IPS DF 6.9 (cell line): ENCODE data around the gene ZRANB3.

Experiments used
- DNase-seq: peaks from one replicate; pipeline ENCODE4 v3.0.0-alpha.2; 2013; ENCODE audit warnings: low read depth, low spot score
- H3K27ac ChIP-seq: one replicate; pipeline ENCODE4 v1.5.1; 2013; ENCODE audit warnings: low read length, control low read depth
- H3K27me3 ChIP-seq: 2 replicates; pipeline ENCODE4 v1.6.1; 2013; ENCODE audit warnings: mild to moderate bottlenecking, low read length; ENCODE audit not compliant: control insufficient read depth, insufficient read depth
- H3K36me3 ChIP-seq: 2 replicates; pipeline ENCODE4 v1.6.1; 2013; ENCODE audit warnings: low read length; ENCODE audit not compliant: control insufficient read depth, insufficient read depth
- H3K4me1 ChIP-seq: 2 replicates; pipeline ENCODE4 v1.6.1; 2013; ENCODE audit warnings: low read length; ENCODE audit not compliant: control insufficient read depth, insufficient read depth
- H3K4me3 ChIP-seq: 2 replicates; pipeline ENCODE4 v1.5.1; 2013; ENCODE audit warnings: mild to moderate bottlenecking, low read length
- H3K9me3 ChIP-seq: 2 replicates; pipeline ENCODE4 v1.6.1; 2013; ENCODE audit warnings: low read length, inconsistent platforms; ENCODE audit not compliant: control insufficient read depth, insufficient read depth
- WGBS: extraction: QIAGEN DNeasy Blood & Tissue Kit; methylation state at CpG from one replicate; pipeline ENCODE4 v1.1.7; 2013; ENCODE audit warnings: mixed read lengths, missing lambda C conversion rate; ENCODE audit not compliant: insufficient read length, insufficient coverage; 5-methylcytosine and 5-hydroxymethylcytosine counted together

ZRANB3 gene

DNA sequence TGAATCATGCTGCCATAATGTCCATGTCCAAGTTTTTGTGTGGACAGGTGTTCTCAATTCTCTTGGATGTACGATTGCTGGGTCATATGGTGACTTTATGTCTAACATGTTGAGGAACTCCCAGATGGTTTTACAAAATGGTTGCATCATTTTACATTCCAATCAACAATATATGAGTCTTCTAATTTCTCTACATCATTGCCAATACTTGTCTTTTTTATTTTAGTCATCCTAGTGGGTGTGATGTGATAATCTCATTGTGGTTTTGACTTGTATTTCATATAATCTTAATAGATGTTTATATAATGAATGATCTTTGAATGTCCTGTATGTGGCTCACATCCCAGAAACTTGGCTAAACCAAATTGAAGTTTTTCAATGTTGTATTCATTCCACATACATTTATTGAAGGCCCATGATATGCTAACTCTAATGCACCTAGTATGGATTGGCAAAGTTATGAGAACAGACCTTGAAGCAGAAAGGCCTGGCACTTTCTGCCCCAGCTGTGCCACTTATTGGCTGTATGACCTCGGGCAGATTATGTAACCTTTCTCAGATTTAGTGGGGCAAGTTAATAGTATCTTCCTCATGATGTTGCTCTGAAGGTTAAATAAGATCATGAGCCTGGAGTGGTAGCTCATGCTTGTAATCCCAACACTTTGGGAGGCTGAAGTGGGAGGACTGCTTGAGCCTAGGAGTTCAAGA is 273.5 kb downstream of the ZRANB3 start:
- H3K27ac ChIP-seq: no peak overlapping the region
- H3K36me3 ChIP-seq: no peaks in the 10 kb centered on the region
- H3K4me3 ChIP-seq: no peak overlapping the region
- no peaks in the 10 kb centered on the region for H3K9me3 ChIP-seq
- no CpG with 5 or more reads among the region's 2 CpGs for whole genome bisulfite sequencing
- no peaks in the 10 kb centered on the region for H3K27me3 ChIP-seq
- H3K4me1 ChIP-seq: no peaks in the 10 kb centered on the region
- DNase-seq: no peak

DNA sequence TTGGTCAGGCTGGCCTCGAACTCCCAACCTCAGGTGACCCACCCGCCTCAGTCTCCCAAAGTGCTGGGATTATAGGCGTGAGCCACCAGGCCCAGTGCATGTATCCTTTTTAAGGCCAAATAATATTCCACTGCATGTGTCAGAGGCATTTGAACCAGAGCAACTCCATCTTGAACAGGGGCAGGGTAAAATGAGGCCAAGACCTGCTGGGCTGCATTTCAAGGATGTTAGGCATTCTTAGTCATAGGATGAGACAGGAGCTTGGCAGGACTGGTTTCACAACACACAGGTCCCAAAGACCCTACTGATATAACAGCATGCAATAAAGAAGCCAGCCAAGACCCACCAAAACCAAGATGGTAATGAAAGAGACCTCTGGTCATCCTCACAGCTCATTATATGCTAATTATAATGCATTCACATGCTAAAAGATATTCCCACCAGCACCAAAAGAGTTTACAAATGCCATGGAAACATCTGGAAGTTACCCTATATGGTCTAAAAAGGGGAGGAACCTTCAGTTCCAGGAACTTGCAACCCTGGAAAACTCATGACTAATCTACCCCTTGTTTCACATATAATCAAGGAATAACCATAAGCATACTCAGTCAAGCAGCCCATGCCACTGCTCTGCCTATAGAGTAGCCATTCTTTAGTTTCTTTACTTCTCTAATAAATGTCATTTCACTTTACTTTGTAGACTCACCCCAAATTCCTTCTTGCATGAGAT is 274.3 kb downstream of the ZRANB3 start:
- H3K27ac ChIP-seq: no peak overlapping the region
- DNase-seq: no peak
- WGBS: no CpG with 5 or more reads among the region's 3 CpGs
- no peaks in the 10 kb centered on the region for H3K36me3 ChIP-seq
- H3K4me1 ChIP-seq: no peaks in the 10 kb centered on the region
- H3K9me3 ChIP-seq: no peaks in the 10 kb centered on the region
- H3K27me3 ChIP-seq: no peaks in the 10 kb centered on the region
- H3K4me3 ChIP-seq: no peak overlapping the region

DNA sequence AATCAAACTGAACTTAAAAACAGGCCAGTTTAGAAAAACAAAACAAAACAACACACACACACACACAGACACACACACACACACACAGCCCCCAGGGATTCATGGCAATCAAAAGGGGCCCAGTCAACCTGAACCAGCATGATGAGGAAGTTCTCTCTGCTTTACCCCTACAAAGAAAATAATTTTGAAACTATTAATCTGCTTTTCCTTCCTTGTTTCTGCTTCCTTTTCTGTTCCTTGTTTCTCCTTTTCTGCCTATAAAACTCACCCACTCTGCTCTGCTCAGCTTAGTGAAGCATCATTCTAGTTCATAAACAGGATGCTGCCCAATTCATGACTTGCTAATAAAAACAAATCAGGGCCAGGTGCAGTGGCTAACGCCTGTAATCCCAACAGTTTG is 275.8 kb downstream of the ZRANB3 start:
- Histone ChIP-seq H3K27ac (no peak overlapping the region), H3K27me3 (no peaks in the 10 kb centered on the region), H3K9me3 (no peaks in the 10 kb centered on the region), H3K4me1 (no peaks in the 10 kb centered on the region), H3K36me3 (no peaks in the 10 kb centered on the region), H3K4me3 (no peak overlapping the region)
- DNase-seq: no peak
- no CpG with 5 or more reads among the region's 1 CpG for WGBS

DNA sequence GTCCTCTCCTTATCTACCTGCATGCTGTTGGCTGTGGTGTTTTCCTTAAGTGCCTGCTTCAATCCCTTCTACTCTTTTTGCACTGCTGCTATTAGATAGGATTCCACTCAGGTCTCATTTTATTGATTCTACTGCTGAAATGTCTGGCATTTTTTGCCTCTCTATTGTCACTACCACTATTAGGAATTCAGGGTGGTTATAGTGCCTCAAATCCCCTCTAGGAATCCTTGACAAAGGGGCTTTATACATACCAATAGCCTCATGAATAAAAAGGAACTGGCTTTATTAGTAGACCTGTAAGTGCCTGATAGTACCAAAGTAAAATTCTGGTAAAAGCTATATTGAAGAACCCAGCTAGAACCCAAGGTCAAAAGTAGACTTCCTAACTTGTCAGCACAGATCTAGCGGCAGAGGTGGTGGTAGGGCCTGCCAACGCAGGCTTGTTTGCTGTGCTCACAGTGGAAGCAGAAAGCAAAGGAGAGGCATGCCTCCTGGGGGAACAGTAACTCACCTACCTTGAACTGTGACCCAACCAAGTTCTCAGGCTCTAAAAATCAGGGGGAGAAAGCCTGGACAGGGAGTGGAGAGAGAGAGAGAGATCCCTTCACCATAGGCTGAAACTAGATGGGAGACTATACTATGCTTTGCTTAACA is 278.1 kb downstream of the ZRANB3 start:
- Histone ChIP-seq H3K36me3 (no peaks in the 10 kb centered on the region), H3K4me3 (no peak overlapping the region), H3K9me3 (no peaks in the 10 kb centered on the region), H3K27me3 (no peaks in the 10 kb centered on the region), H3K27ac (no peak overlapping the region), H3K4me1 (no peaks in the 10 kb centered on the region)
- WGBS: no CpG with 5 or more reads among the region's 2 CpGs
- no peak for DNase-seq

DNA sequence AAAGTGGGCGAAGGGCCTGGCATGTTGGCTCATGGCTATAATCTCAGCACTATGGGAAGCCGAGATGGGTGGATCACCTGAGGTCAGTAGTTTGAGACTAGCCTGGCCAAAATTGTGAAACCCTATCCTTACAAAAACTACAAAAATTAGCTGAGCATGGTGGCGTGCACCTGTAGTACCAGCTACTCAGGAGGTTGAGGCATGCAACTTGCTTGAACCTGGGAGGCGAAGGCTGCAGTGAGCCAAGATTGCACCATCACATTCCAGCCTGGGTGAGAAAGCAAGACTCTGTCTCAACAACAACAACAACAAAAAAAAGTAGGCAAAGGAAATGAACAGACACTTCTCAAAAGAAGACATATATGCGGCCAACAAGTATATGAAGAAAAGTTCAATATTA is 282.4 kb downstream of the ZRANB3 start:
- no peak for DNase-seq
- H3K4me3 ChIP-seq: no peak overlapping the region
- H3K27ac ChIP-seq: no peak overlapping the region
- H3K27me3 ChIP-seq: no peaks in the 10 kb centered on the region
- H3K36me3 ChIP-seq: no peaks in the 10 kb centered on the region
- WGBS: no CpG with 5 or more reads among the region's 5 CpGs
- no peaks in the 10 kb centered on the region for H3K4me1 ChIP-seq
- H3K9me3 ChIP-seq: no peaks in the 10 kb centered on the region

DNA sequence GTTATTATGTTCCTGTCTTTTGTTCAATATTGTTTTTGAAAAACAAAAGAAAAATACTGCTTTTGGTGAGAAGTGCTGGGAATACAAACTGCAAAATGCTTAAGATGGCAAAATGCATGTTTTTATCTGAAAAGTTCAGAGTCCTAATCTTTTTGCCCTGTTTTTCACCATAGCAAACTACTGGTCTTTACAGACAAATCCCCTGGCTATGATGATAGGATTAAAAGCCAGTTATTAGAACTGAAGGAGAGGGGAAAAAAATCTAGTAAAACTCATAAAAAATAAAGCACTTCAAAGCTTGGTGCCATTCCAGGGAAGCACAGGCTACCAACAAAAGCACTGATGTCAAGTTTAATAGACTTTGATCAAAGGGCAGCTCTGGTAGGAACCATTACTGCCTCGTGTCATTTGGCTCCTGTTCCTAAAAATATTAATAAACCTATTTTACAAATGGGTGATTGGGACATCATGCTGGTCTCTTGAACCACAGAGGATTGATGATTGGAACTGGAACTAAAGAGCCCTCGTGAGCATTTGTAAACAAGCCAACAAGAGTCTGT is 284.2 kb downstream of the ZRANB3 start:
- WGBS: no CpG with 5 or more reads among the region's 2 CpGs
- no peaks in the 10 kb centered on the region for H3K4me1 ChIP-seq
- H3K9me3 ChIP-seq: no peaks in the 10 kb centered on the region
- no peak for DNase-seq
- H3K4me3 ChIP-seq: no peak overlapping the region
- no peak overlapping the region for H3K27ac ChIP-seq
- no peaks in the 10 kb centered on the region for H3K36me3 ChIP-seq
- H3K27me3 ChIP-seq: no peaks in the 10 kb centered on the region

DNA sequence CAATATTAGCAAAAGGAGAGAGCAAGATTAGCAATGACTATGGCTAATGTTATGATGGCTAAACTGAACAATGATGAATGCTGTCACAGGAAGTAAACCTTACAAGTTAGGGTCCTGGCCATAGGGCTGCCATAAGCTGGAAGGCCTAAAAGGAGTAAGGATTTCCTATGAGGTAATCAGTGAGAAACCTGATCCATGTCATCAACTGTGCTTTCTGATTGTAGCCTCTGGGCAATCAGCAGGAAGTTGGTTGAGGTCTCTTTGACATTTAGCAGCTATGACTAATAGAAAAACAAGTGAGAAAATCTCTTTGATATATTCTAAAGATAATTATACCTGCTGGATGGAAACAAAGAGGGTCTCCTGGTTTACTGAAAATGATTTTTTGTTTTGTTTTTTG is 285.9 kb downstream of the ZRANB3 start:
- Histone ChIP-seq H3K27ac (no peak overlapping the region), H3K9me3 (no peaks in the 10 kb centered on the region), H3K36me3 (no peaks in the 10 kb centered on the region), H3K27me3 (no peaks in the 10 kb centered on the region), H3K4me1 (no peaks in the 10 kb centered on the region), H3K4me3 (no peak overlapping the region)
- no peak for DNase-seq

DNA sequence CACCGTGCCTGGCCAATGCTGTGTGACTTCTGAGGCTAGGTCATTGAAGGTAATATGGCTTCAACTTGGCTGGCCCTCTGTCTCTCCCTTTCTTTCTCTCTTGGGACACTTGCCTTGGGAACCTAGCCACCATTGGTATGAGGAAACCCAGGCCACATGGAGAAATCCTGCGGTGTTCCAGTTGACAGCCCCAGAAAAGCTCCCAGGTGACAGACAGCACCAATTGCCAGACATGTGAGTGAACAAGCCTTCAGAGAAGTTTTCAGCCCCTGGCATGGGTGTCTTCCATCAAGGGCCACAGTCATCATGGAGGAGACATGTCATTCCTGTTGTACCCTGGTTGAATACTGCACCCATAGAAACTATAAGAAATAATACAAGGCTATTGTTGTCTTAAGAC is 292.4 kb downstream of the ZRANB3 start:
- Histone ChIP-seq H3K27ac (no peak overlapping the region), H3K4me3 (no peak overlapping the region), H3K27me3 (no peaks in the 10 kb centered on the region), H3K9me3 (no peaks in the 10 kb centered on the region), H3K36me3 (no peaks in the 10 kb centered on the region), H3K4me1 (no peaks in the 10 kb centered on the region)
- no CpG with 5 or more reads among the region's 2 CpGs for WGBS
- DNase-seq: no peak

DNA sequence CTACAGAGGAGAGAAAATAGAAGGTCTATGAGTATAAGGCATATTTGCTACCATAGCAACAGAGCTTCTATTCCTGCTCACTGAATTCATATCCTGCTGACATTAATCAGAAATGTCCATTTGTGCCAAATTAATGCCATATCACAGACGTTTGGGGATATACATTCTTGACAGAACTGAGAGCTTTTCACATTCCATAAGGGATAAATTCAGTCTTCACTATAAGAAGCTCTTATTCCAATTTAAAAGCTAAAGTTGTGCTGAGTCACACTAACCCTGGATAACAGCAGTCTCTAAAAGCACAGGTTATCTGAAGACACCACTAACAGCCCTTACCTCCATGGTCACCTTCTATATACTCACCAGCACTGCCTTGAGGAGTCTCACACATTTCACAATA is 300.9 kb downstream of the ZRANB3 start:
- H3K4me3 ChIP-seq: no peak overlapping the region
- no CpG with 5 or more reads among the region's 1 CpG for WGBS
- DNase-seq: no peak

DNA sequence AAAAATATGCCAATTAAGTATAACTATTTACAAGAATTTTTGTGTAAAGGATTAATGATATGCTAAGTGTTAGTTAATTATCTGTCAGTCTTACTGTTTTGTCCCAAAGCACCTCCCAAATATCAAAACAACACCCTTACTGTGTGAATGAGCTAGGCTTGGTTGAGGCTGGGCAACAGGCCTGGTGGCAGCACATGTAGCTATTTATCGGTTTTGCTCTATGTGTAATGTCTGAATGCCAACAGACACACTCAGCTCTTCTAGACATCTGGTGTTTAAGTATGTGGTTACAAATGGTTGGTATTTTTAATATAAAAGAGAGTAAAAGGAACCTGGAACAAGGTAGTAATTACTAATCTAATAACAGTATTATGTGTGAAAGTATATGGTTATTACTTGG is 303.6 kb downstream of the ZRANB3 start:
- no peak for DNase-seq
- Histone ChIP-seq H3K9me3 (no peaks in the 10 kb centered on the region), H3K4me1 (no peaks in the 10 kb centered on the region), H3K36me3 (no peaks in the 10 kb centered on the region), H3K27ac (no peak overlapping the region), H3K27me3 (no peaks in the 10 kb centered on the region), H3K4me3 (no peak overlapping the region)
- WGBS: no CpG with 5 or more reads among the region's 1 CpG

More for the DNA sequence above, 300.9 kb downstream of the ZRANB3 start:
- Histone ChIP-seq H3K9me3 (no peaks in the 10 kb centered on the region), H3K27me3 (no peaks in the 10 kb centered on the region), H3K27ac (no peak overlapping the region), H3K4me1 (no peaks in the 10 kb centered on the region), H3K36me3 (no peaks in the 10 kb centered on the region)
